ENCODE data around the gene KRT6C.

The KRT6C gene

GRCh38 chr12:52474212-52474611, 607 bp upstream of the KRT6C start (continued):
- TF ChIP-seq ZNF629 (tag by site-specific recombination; IDR thresholded peaks at IDR 0.05) = no peak
- TF ChIP-seq BCL11B (tag by site-specific recombination; IDR thresholded peaks at IDR 0.05; ENCODE audit: low read depth) = no peak
- no peak for TF ChIP-seq ZNF529 (tag by site-specific recombination; IDR thresholded peaks at IDR 0.05; ENCODE audit: insufficient replicate concordance)
- no peak for TF ChIP-seq ZNF366 (tag by site-specific recombination; conservative IDR thresholded peaks at IDR 0.05)
- TF ChIP-seq ZBTB49 (tag by site-specific recombination; IDR thresholded peaks at IDR 0.05; ENCODE audit: low read depth) = no peak
- no peak for TF ChIP-seq KLF9 (tag by site-specific recombination; IDR thresholded peaks at IDR 0.05; ENCODE audit: low read depth)
- TF ChIP-seq ZNF416 (tag by site-specific recombination; IDR thresholded peaks at IDR 0.05) = no peak

GRCh38 chr12:52469853-52470252, 3.8 kb downstream of the KRT6C start:
- ChIA-PET CTCF (no interaction called here), POLR2A (no interaction called here)
- Histone ChIP-seq H3K27ac (ENCODE audit: extremely low read depth, low read depth, low read length) (no peak overlapping the region), H3K36me3 (ENCODE audit: control insufficient read depth in 2 of 2, insufficient read depth in 1 of 2, low read length in 2 of 2) (no peaks in the 10 kb centered on the region), H3K4me3 (ENCODE audit: low read depth, low read length) (no peak overlapping the region), H3K9me3 (ENCODE audit: control insufficient read depth, insufficient read depth, low read depth, low read length) (no peaks in the 10 kb centered on the region), H3K4me1 (ENCODE audit: control insufficient read depth, insufficient read depth, low read length) (no peaks in the 10 kb centered on the region)
- TF ChIP-seq EGR2 (tag by site-specific recombination; IDR thresholded peaks at IDR 0.05; ENCODE audit: low read depth) = no peak
- TF ChIP-seq ZNF658 (tag by site-specific recombination; IDR thresholded peaks at IDR 0.05) = no peak
- no peak for TF ChIP-seq CTCF (tag by site-specific recombination; IDR thresholded peaks at IDR 0.05)
- TF ChIP-seq ZNF530 (tag by site-specific recombination; IDR thresholded peaks at IDR 0.05; ENCODE audit: low read depth) = no peak
- no peak for TF ChIP-seq ZSCAN5A (tag by site-specific recombination; IDR thresholded peaks at IDR 0.05)
- TF ChIP-seq ZBTB8A (tag by site-specific recombination; IDR thresholded peaks at IDR 0.05) = no peak
- TF ChIP-seq OSR2 (tag by site-specific recombination; IDR thresholded peaks at IDR 0.05) = no peak
- no peak for TF ChIP-seq ZNF335 (tag by site-specific recombination; conservative IDR thresholded peaks at IDR 0.05)
- TF ChIP-seq ZNF292 (tag by site-specific recombination; IDR thresholded peaks at IDR 0.05; ENCODE audit: borderline replicate concordance, low read depth) = no peak
- no peak for TF ChIP-seq ZNF311 (tag by site-specific recombination; IDR thresholded peaks at IDR 0.05; ENCODE audit: borderline replicate concordance)
- no peak for TF ChIP-seq KLF1 (tag by site-specific recombination; IDR thresholded peaks at IDR 0.05)
- no peak for TF ChIP-seq ZSCAN4 (tag by site-specific recombination; IDR thresholded peaks at IDR 0.05)
- TF ChIP-seq ZFP3 (tag by site-specific recombination; IDR thresholded peaks at IDR 0.05; ENCODE audit: low read depth) = no peak
- no peak for TF ChIP-seq ZFP37 (tag by site-specific recombination; IDR thresholded peaks at IDR 0.05)
- TF ChIP-seq ZBTB26 (tag by site-specific recombination; optimal IDR thresholded peaks at IDR 0.05) = no peak
- TF ChIP-seq ZNF248 (tag by site-specific recombination; IDR thresholded peaks at IDR 0.05) = no peak
- no peak for TF ChIP-seq HIC1 (tag by site-specific recombination; IDR thresholded peaks at IDR 0.05)
- TF ChIP-seq ZNF2 (tag by site-specific recombination; IDR thresholded peaks at IDR 0.05) = no peak
- TF ChIP-seq ZNF394 (tag by site-specific recombination; IDR thresholded peaks at IDR 0.05; ENCODE audit: borderline replicate concordance) = no peak
- no peak for TF ChIP-seq ZXDB (tag by site-specific recombination; IDR thresholded peaks at IDR 0.05)

Measured in HEK293 (cell line).